Activated CD8-positive, alpha-beta memory T cell treated with anti-CD3 and anti-CD28 coated beads for 24 hours (primary cell): ENCODE measurements around the gene SIRT5.

Experiments
- DNase-seq: peaks from one replicate; pipeline ENCODE4 v3.0.0-alpha.2; 2020

The SIRT5 gene

DNA sequence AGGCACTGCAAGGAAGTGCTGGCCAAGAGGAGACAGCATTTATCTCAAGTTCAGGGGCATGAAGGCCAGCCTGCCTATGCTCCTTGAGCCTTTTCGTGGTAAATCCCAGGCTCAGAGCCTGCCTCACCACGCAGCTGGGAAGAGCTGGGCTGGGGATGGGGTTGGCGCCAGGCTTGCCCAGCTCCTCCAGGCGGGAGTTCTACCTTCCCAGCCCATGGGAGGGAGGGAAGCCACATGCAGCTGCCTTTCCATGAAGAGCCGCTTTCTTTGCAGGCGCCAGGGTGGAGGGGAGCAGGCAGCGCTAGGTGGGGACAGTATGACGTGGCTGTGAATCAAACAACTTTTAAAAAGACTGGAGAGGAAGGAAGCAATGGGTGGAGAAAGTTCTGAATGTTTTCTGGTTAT, 19.5 kb upstream of the SIRT5 start:
- DNase-seq, result no peak

DNA sequence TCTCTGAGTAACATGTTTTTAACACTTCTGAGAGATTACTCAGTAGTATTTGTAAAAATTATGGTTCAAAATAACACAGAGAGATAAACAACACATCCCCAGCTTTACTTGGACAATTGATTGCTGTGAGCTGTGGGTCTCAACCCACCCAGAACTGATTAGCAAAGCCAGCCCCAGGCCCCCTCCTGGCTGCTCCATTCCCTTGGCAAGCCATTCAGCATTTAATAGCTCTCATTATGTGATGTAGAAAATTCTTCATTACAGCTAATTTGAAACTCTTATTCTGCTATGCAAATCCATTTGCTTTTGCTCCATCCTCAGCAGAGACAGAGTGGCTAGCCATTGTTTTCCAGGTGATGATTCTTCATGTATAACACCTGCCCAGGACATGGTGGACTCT, 16.6 kb upstream of the SIRT5 start:
- no peak for DNase-seq

DNA sequence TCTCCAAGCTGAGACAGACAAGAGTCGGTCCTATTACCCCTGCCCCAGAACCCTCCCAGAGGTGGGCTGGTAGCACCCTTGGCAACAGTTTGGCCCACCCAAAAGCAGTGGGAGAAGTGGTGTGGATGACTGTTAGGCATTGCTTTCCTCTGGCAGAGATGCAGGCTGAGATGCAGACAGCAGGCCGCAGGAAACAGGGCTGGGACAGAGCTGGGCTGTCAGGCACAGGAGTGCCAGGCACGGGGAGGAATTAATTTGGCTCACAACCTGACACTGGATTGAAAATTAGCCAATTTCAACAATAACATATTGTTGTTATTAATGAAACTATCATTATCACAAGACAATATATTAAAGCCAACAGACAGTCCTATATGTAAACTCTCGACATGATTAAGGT, 15.7 kb upstream of the SIRT5 start:
- no peak for DNase-seq

DNA sequence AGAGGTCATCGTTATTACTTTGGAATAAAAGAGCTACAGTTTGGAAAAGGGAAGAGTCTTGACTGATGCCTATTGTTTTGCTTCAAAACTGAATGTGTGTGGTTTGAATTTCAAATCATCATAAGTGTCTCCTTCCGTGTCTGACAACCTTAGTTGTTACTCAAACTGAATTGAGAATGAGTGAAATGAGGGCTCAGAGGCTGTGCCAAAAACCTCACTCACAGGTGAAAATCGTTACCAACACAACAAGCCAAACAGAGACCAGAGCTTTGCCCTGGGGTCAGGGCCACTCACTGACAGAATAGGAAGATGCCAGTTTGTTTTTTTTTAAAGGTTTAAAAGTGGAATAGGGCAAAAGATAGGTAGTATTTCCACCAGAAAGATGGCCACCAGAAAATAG, 15.2 kb upstream of the SIRT5 start:
- DNase-seq, result no peak

DNA sequence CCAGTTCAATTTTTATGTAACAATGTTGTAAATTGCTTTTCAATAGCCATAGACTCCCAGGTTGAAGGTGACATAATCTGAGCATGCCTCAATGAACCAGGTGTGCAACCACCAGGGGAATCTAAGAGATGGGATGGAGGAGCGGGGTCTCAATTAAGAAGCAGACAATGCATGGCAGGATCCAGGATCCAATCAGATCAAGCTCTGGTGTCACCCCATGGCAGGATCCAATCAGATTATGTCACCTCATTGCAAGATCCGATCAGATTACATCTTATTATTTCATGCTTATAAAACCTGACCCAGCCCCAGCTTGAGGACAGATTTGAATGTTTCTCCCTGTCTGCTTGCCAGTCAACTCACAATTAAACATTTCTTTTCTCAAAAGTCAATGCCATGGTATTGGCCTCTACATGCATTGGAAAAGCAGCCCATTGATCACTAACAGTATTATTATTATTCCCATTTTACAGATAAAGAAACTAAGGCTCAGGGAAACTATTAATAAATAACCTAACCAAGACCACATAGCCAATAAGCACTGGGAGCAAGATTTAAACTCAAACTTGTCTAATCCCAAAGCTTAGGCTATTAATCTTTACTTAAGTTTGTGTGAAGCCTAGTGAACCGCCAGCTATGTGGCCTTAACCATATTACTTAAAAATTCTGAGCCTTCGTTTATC, 14.3 kb upstream of the SIRT5 start:
- DNase-seq, result no peak

DNA sequence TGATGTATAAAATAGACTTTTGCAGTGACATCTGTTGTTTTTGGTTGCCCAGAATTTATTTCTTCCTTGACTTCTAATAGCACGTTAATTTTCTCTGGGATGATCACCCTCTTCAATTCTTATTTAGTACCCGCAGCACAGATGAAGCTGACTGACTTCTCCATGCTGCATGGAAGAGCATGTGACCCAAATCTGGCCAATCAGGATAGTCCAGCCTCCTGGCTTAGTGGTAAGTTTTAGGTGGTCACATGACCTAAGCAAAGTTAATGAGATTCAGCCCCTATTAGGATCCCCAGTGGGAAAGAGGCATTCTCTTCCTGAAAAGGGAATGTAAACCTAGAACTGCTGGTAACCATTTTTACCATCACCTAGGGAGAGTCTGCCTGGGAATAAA, 13.8 kb upstream of the SIRT5 start:
- no peak for DNase-seq

DNA sequence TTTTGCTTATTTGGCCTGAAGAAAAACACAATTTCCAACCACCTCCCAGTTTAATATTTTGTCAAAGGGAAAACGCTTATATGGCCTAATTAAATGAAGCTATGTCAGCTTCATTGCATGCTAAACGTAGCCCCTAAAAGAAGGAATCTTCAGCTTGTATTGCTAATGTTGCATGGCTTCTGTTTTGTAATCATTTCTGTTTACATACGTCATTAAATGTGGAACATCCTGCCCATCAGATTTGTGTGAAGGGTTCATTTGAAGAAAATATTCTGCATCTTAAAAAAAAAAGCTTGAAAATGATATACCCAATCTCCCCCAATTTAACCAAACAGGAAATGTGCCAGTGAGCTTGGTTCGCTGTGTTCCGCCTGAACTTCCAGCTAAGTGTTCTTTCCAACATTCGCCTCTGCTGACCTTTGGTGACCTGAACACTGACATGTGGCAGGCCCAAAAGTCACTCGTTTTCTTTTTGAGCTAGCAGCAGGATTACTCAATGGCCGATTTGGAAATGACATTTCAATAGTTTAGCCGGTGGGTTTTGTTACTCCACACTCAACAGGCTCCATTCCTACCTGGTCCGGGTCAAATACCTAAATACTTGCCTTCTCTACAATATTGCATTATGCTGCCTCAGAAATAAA, 12.7 kb upstream of the SIRT5 start:
- DNase-seq, result no peak

DNA sequence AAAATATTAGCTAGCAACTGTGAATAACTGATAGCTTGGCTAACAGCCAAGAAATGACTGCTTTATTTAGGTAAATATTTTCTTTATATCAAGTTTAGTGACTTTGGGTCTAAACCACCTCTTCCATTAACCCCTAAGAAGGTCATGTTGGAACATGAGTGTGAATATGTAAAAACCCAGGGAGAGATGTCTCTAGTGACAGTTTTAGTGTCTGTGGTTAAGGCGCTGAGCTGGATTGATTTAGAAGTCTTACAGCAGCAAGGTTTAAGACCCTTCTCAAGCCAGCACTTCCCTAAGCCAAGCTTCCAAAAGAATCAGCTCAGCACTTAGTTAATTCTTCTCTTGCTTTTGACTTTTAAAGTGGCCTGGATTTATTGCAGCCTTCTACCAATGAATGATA, 11.4 kb upstream of the SIRT5 start:
- DNase-seq, result no peak

DNA sequence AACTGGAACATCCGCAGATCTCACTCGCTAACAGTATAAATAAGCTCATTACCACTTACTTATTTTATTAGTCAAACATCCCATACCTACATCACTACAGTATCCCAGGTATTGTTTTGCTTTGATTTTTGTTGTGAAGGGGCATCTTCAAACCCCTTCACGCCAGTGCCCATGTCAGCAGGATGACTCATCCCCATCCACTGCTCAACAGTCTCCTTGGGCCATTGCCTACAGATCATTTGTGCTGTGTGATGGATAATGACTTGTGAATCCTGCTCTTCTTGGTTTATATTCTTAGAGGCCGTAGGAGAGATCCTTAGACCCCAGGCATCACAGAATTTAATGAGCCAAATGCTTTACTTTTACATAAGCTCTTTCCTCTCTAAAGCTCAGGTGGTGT, 8.5 kb upstream of the SIRT5 start:
- no peak for DNase-seq

DNA sequence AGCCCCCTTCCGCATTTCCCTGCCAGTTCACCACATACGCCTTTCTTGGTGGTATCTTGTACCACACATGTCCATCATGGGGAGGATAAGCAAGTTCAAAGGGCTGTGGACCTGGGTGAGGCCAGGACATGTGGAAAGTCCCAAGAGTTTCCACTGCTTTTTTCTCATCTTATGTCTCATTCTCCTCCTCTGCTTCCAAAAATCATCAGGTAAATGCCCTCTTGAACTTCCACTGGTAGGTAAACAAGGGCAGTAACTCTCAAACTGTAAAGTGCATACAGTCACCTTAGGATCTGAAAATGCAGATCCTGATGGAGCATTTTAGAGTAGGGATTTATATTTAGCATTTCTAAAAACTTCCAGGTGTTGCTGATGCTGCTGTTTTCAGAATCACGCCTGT, 7.9 kb upstream of the SIRT5 start:
- no peak for DNase-seq

DNA sequence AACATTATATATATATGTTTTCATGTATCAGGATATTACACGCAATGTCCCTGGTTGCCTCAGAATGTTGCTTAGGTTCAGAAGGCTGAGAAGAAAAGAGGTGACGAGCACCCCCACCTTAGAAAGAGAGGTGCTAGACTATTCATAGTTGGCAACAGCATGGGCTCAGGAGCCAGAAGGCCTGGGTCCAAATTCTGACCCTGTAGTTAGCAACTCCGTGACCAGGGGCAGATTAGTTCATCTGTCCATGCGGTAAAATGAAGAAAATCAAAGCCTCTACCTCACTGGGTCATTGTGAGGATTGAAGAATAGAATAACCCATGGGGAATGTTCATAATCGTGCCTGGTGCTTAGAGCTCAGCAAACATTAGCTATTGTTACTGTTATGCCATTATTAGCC, 5.4 kb upstream of the SIRT5 start:
- DNase-seq, result no peak

DNA sequence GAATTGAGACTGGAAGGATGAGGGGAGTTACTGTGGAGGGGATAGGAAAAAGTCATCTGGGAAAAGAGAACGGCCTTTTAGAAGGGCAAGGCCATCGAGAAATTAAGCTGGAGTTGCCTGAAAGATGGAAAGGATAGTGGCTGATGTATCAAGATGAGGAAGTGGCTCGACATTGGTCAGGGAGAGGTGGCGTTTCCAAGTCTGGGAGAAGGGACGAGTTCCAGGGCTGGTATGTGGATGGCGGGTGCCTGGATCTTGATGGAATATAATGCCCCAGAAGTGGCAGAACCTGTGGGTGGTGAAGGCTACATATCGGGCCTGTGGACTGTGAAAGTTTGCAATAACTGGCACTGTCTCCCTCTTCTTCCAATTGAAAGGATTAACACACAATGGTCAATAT, 2.2 kb upstream of the SIRT5 start:
- no peak for DNase-seq

DNA sequence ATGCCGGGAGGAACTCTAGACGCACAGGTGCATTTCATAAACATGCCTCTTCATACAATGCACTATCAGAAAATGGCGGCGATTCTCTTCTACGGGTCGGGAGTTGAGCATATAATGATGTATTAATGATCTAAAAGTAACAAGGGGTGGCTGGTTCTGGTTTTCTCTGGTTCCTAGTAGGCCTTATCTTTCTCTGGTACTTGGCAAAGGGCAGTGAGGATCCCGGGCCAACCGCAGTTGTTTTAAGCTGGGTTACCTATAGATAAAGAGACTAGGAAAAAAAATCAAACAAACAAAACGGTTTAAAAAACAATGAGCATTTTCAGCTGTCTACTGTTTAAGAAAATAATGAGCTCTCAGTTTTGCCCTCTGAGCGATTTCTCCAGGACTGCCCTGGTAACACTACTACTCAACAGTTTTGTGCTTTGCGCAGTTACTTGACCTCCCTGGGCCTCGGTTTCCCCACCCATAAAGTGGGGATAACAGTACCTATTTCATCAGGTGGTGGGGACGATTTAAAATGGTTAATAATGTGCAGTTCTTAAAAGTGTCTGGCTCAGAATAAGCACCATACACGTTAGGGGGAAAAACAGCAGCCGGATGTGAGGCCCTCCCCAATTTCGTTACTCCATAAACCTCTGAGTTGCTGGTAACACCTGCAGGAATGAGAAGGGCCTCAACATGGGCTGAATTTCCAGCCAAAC, 1.3 kb upstream of the SIRT5 start:
- DNase-seq, result no peak

DNA sequence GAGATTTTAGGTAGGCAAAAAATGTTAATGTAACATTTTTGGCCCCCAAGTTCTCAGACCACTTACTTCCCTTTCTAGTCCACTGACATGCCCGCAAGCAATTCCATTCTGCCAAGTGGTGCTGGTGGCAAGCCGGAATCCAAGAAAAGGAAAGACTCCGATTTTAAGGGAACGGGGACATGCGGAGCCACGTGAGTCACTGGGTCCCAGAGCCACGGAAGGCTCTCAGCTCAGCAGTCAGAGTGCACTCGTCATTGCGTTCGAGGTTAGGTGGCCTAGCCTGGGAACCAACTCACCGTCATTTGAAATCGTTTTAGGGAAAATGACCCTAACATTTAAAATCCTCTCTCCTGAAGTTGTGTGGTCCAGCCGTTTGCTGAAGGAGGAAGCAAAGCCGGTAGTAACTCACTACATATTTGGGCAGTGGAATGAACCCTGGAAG, 711 bp upstream of the SIRT5 start:
- DNase-seq, result peak; percentile 61

DNA sequence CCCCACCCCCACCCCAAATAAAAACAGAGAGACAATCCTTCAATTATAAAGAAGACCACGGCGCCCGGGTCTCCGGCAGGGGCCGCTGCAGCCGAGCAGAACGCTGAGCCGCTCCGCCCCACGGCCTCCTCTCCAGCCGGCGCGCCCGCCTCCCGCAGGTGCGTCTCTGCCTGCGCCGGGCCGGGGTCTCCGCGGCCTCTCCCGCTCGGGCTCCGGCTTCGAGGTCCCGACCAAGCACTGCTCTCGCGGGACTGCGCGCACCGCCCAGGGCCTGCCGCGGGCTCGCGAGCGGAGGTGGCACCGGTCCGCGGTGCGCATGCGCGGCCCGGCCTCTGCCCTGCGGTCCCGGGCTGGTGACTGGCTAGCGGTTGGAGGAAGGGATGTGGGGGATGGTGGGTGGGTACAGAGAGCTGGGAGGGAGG, 241 bp upstream of the SIRT5 start:
- DNase-seq, result peak; percentile 95

DNA sequence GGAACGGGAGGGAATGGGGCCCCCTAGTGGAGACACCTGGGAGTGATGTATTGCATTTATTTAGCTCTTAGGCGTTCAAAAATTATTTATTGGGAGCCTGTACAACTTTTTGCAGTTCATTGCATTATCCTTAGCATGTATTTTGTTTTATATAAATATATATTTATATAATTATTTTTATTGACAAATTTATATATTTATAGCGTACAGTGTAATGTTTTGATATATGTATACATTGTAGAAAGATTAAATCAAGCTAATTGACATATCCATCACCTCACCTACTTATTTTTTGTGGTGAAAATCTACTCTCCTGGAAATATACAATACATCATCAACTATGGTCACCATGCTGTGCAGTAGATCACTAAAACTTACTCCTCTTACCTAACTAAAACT, 975 bp downstream of the SIRT5 start:
- DNase-seq, result no peak

DNA sequence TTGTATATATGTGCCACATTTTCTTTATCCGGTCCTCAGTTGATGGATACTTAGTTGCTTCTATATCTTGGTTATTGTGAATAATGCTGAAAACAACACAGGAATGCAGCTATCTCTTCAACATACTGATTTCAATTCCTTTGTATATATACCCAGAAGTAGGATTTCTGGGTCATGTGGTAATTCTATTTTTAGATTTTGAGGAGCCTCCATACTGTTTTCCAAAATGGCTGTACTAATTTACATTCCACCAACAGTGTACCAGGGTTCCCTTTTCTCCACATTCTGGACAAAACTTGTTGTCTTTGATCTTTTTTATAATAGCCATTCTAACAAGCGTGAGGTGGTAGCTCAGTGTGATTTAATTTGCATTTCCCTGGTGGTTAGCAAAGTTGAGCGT, 1.6 kb downstream of the SIRT5 start:
- DNase-seq, result no peak

DNA sequence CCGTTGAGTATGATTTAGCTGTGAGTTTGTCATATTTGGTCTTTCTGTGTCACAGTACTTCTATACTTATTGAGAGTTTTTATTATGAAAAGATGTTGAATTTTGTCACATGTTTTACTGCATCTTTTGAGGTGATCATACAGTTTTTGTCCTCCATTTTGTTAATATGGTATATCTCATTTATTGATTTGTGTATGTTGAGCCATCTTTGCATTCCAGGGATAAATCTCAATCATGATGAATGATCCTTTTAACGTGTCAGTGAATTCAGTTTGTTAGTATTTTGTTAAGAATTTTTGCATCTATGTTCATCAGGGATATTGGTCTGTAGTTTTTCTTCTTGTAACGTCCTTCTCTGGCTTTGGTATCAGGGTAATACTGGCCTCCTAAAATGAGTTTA, 3.5 kb downstream of the SIRT5 start:
- DNase-seq, result no peak

DNA sequence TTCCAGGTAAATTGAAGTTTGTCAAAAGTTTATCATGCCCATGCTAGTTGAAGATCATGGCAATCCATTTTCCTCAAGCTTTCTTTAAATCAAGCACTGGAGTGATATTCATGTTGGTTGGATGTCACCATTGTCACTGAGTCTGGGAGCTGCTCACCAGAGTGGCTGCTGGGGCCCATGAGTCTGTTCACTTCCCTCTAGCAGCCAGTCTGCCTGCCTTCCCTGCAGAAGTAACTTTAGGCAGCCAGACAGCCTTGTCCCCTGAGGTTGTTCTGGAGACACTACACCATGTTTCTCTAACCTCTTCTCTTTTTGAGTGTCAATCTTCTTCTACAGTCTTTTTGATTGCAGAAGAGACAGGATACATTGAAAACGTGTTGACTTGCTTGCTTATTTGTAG, 5.5 kb downstream of the SIRT5 start:
- DNase-seq, result no peak

DNA sequence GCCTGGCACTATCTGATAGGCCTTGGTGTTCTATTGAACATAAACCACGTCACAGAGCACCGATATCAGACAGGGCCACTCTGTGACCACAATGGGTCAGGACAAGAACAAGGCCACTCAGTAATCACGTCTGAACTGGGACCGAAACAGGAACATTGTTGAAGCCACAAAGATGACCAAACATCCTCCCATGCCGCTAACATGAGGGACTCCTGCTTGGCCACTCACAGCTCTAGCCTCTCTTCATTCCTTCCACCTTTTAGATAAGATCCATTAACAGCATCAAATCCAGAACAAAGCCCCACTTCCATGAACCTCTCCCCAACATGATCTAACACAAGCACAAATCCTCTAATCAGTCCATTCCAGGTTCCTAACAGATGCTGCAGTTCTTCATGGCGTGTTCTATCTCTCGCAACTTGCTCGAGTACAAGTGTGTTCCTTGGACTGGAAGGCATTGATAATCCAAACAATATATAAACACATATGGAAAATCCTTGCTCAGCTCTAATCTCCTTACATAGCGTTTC, 7.4 kb downstream of the SIRT5 start:
- no peak for DNase-seq

DNA sequence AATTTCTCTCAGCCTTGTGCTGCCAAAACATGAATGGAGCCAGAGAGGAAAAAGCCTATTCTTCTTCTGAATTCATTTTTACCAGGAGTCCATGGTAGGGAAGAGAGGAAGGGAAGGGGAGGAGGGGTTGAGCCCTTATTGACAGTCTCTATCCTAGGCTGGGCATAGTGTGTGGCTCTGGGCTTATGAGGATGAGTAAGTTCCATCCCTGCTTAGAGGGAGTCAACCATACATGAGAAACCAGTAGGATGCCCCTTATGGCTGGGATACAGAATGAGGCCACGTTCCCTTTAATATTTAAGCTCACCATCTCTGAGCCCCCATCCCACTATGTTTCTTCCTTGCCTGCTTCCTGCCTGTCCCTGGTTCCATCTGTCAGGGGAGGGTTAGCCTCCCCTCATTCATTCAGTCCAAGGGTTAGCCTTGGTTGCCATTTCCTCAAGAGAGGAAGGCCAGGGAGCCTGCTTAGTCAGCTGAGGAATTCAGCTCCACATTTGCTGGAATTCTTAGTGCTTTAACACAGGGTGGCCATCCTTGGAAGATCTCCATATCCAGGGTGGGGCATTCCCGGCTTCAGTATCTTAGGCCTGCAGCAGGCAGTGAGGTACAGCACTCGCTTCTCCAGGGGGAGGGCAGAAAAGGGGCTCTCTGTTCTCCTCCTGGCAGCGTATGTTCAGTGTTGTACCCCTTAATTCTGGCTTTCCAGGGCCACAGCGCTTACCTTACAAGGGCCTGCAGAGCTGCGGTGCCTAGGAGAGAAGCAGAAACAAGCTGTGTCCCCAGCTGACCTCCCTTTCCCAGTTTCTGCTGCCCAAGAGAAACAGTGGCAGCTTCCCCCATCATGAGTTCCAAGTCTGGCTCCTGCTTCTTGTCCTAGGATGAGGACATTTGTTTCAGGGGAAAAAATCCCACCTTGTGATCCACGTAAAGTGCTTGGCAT, 12.5 kb downstream of the SIRT5 start:
- no peak for DNase-seq

DNA sequence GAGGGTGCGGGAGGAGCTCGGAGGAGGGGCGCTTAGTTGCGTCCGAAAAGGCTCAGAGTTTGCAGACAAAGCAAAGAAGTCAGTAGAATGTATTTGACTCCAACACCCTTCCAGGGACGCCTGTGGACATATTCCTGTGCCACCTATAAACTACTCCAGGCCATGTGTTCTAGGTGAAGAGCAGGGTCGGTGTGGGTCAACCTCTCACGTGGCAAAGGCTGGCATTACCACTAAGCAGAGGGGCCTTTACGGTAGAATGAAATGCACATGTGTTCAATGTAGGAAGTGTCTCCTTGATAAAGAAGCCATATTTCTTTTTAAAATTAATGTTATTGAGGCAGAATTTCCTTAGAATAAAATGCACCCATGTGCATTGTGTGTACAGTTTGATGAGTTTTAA, 15.4 kb downstream of the SIRT5 start:
- DNase-seq, result no peak

DNA sequence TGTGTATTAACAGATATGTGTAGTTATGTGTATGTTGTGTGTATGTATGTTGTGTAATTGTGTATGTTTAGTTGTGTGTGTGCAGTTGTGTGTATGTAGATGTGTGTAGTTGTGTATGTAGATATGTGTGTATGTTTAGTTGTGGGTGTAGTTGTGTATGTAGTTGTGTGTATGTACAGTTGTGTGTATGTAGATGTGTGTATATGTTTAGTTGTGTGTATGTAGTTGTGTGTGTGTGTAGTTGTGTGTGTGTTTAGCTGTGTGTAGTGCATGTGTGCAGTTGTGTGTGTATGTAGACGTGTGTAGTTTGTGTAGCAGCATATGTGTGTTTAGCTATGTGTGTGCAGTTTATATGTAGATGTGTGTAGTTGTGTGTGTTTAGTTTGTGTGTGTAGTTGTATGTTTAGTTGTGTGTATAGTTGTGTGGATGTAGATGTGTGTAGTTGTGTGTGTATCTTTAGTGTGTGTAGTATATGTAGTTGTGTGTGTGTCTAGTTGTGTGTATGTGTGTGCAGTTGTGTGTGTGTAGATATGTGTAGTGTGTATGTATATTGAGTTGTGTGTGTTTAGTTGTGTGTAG, 16.3 kb downstream of the SIRT5 start:
- no peak for DNase-seq
